Ishikawa (cell line): ENCODE results near the gene MAD1L1.

Source experiments
- CEBPB ChIP-seq: IDR thresholded peaks from 2 replicates; pipeline ENCODE4 v1.6.1; 2012
- CREB1 ChIP-seq: IDR thresholded peaks from 2 replicates; pipeline ENCODE4 v1.6.1; 2012; ENCODE audit warnings: low read depth
- EGR1 ChIP-seq: IDR thresholded peaks from 2 replicates; pipeline ENCODE4 v1.6.1; 2012
- EP300 ChIP-seq: IDR thresholded peaks from 2 replicates; pipeline ENCODE4 v1.6.1; 2012; ENCODE audit warnings: borderline replicate concordance
- FOXM1 ChIP-seq: IDR thresholded peaks from 2 replicates; pipeline ENCODE4 v1.6.1; 2012; ENCODE audit warnings: low read depth, borderline replicate concordance
- MAX ChIP-seq: IDR thresholded peaks from 2 replicates; pipeline ENCODE4 v1.6.1; 2012
- NFIC ChIP-seq: IDR thresholded peaks from 2 replicates; pipeline ENCODE4 v1.6.1; 2012
- RAD21 ChIP-seq: IDR thresholded peaks from 2 replicates; pipeline ENCODE4 v1.6.1; 2012; ENCODE audit warnings: low read depth
- REST ChIP-seq: IDR thresholded peaks from 2 replicates; pipeline ENCODE4 v1.6.1; 2012; ENCODE audit warnings: low read depth, mild to moderate bottlenecking
- TAF1 ChIP-seq: IDR thresholded peaks from 2 replicates; pipeline ENCODE4 v1.6.1; 2012; ENCODE audit warnings: low read depth, mild to moderate bottlenecking
- TCF12 ChIP-seq: IDR thresholded peaks from 2 replicates; pipeline ENCODE4 v1.6.1; 2012; ENCODE audit warnings: low read depth
- TEAD4 ChIP-seq: IDR thresholded peaks from 2 replicates; pipeline ENCODE4 v1.6.1; 2012
- USF1 ChIP-seq: IDR thresholded peaks from 2 replicates; pipeline ENCODE4 v1.6.1; 2012
- YY1 ChIP-seq: IDR thresholded peaks from 2 replicates; pipeline ENCODE4 v1.6.1; 2012; ENCODE audit warnings: low read depth
- ZBTB7A ChIP-seq: IDR thresholded peaks from 2 replicates; pipeline ENCODE4 v1.6.1; 2012; ENCODE audit warnings: low read depth

The MAD1L1 gene

GRCh38 chr7:2279896-2280295, 47.2 kb upstream of the MAD1L1 start:
- TF ChIP-seq NFIC = no peak
- no peak for TF ChIP-seq EP300
- no peak for TF ChIP-seq TEAD4
- TF ChIP-seq REST = no peak
- no peak for TF ChIP-seq FOXM1
- TF ChIP-seq ZBTB7A = no peak
- no peak for TF ChIP-seq TCF12
- no peak for TF ChIP-seq EGR1
- no peak for TF ChIP-seq MAX
- no peak for TF ChIP-seq USF1
- TF ChIP-seq TAF1 = no peak
- no peak for TF ChIP-seq YY1
- no peak for TF ChIP-seq RAD21

- TF ChIP-seq MAX = no peak
Observed at GRCh38 chr7:2278026-2278425, 45.3 kb upstream of the MAD1L1 start.

GRCh38 chr7:2276107-2276506, 43.4 kb upstream of the MAD1L1 start:
- TF ChIP-seq REST = no peak

GRCh38 chr7:2275101-2275500, 42.4 kb upstream of the MAD1L1 start:
- TF ChIP-seq NFIC (no peak), EP300 (no peak), REST (no peak), TEAD4 (no peak), FOXM1 (no peak), ZBTB7A (no peak), EGR1 (no peak), TCF12 (no peak), MAX (no peak), CREB1 (no peak), YY1 (no peak), CEBPB (no peak), USF1 (no peak), RAD21 (no peak), TAF1 (no peak)

GRCh38 chr7:2274666-2275065, 41.9 kb upstream of the MAD1L1 start:
- TF ChIP-seq CEBPB (no peak), TCF12 (no peak), REST (no peak), NFIC (no peak), ZBTB7A (no peak), EGR1 (no peak), TEAD4 (no peak), CREB1 (no peak), TAF1 (no peak), MAX (no peak), FOXM1 (no peak), RAD21 (no peak)
